ENCODE data around the gene COL4A2. TPM values are rescaled to one million over a fixed set of nuclear protein-coding genes. Genes with fewer than 3 reads are reported as not detected.

COL4A2 gene
- total RNA-seq, 3 donors from 2014 or later (not counting 1 experiment from before 2014, with no cell fraction given): not detected

- H3K4me3 ChIP-seq (ENCODE audit: low read length): no peak overlapping the region
- H3K36me3 Mint-ChIP-seq: no peaks in the 10 kb centered on the region
- H3K27ac ChIP-seq (ENCODE audit: low read length): no peak overlapping the region
- ATAC-seq (no peak), DNase-seq (no peak)
- no peaks in the 10 kb centered on the region for H3K9me3 ChIP-seq (ENCODE audit: control insufficient read depth, insufficient read depth, low read length)
- no peaks in the 10 kb centered on the region for H3K27me3 Mint-ChIP-seq (ENCODE audit: low read depth in 2 of 2)
- H3K27ac Mint-ChIP-seq: no peak overlapping the region
- no peaks in the 10 kb centered on the region for H3K36me3 ChIP-seq (ENCODE audit: control insufficient read depth, insufficient read depth, low read length)
- intact Hi-C loops (cut with micrococcal nuclease): no loop called here
- H3K4me1 ChIP-seq (ENCODE audit: control insufficient read depth, insufficient read depth, low read length): peaks cover 16% of the 10 kb centered on the region
- no peak overlapping the region for H3K4me3 Mint-ChIP-seq
- TF ChIP-seq CTCF (IDR thresholded peaks at IDR 0.05): no peak
- H3K27me3 ChIP-seq (ENCODE audit: control insufficient read depth, insufficient read depth, low read length): no peaks in the 10 kb centered on the region
- 86% methylated on average over 16 of the region's 16 CpGs for whole genome bisulfite sequencing (ENCODE audit: insufficient coverage)
- H3K9me3 Mint-ChIP-seq: no peaks in the 10 kb centered on the region
- no peaks in the 10 kb centered on the region for H3K4me1 Mint-ChIP-seq
Measured at GRCh38 chr13:110533771-110534670, 226.9 kb downstream of the COL4A2 start.

GRCh38 chr13:110535526-110535925, 228.4 kb downstream of the COL4A2 start:
- Histone ChIP-seq H3K4me1 (ENCODE audit: control insufficient read depth, insufficient read depth, low read length) (peaks cover 16% of the 10 kb centered on the region), H3K9me3 (ENCODE audit: control insufficient read depth, insufficient read depth, low read length) (no peaks in the 10 kb centered on the region), H3K36me3 (ENCODE audit: control insufficient read depth, insufficient read depth, low read length) (no peaks in the 10 kb centered on the region), H3K27ac (ENCODE audit: low read length) (no peak overlapping the region), H3K4me3 (ENCODE audit: low read length) (no peak overlapping the region), H3K27me3 (ENCODE audit: control insufficient read depth, insufficient read depth, low read length) (no peaks in the 10 kb centered on the region)
- TF ChIP-seq CTCF (IDR thresholded peaks at IDR 0.05): no peak
- Mint-ChIP-seq H3K4me1 (no peaks in the 10 kb centered on the region), H3K36me3 (no peaks in the 10 kb centered on the region), H3K4me3 (no peak overlapping the region), H3K27me3 (ENCODE audit: low read depth in 2 of 2) (no peaks in the 10 kb centered on the region), H3K27ac (no peak overlapping the region), H3K9me3 (no peaks in the 10 kb centered on the region)
- intact Hi-C loops (cut with micrococcal nuclease): no loop called here
- no peak for DNase-seq
- WGBS (ENCODE audit: insufficient coverage): 93% methylated on average over 11 of the region's 11 CpGs
- ATAC-seq: no peak

- H3K27me3 Mint-ChIP-seq (ENCODE audit: low read depth in 2 of 2): no peaks in the 10 kb centered on the region
- 61% methylated on average over 16 of the region's 18 CpGs for WGBS (ENCODE audit: insufficient coverage)
- no peak overlapping the region for H3K27ac Mint-ChIP-seq
- DNase-seq (no peak), ATAC-seq (peak; percentile 42 to 76 (median 46))
- H3K36me3 Mint-ChIP-seq: no peaks in the 10 kb centered on the region
- H3K4me3 Mint-ChIP-seq: no peak overlapping the region
- no peaks in the 10 kb centered on the region for H3K27me3 ChIP-seq (ENCODE audit: control insufficient read depth, insufficient read depth, low read length)
- H3K27ac ChIP-seq (ENCODE audit: low read length): no peak overlapping the region
- no peaks in the 10 kb centered on the region for H3K36me3 ChIP-seq (ENCODE audit: control insufficient read depth, insufficient read depth, low read length)
- H3K4me1 ChIP-seq (ENCODE audit: control insufficient read depth, insufficient read depth, low read length): peaks cover 16% of the 10 kb centered on the region
- H3K9me3 ChIP-seq (ENCODE audit: control insufficient read depth, insufficient read depth, low read length): no peaks in the 10 kb centered on the region
- H3K4me1 Mint-ChIP-seq: no peaks in the 10 kb centered on the region
- TF ChIP-seq CTCF (IDR thresholded peaks at IDR 0.05): no peak
- intact Hi-C loops (cut with micrococcal nuclease): no loop called here
- H3K4me3 ChIP-seq (ENCODE audit: low read length): no peak overlapping the region
- no peaks in the 10 kb centered on the region for H3K9me3 Mint-ChIP-seq
Measured at GRCh38 chr13:110536006-110536693, 229.1 kb downstream of the COL4A2 start.

All from natural killer cell (primary cell).